Spleen (tissue), 7 donors: ENCODE data around the gene C19orf73.

ENCODE experiments used
- CTCF ChIP-seq, 11 experiments: fragments of 200-600 bp in 7 of 11; fragments of 450-650 bp in 4 of 11; sonication (generic) in 4 of 11; IDR thresholded peaks in 8 of 11; conservative IDR thresholded peaks in 3 of 11; 1 replicate in 7 of 11; 2 replicates in 4 of 11; pipeline versions ENCODE4 v1.4.0 to v1.8.0; 2016 to 2021; ENCODE audit warnings: antibody characterized with exemption in 11 of 11, inconsistent platforms in 4 of 11, mild to moderate bottlenecking in 1 of 11
- POLR2AphosphoS5 ChIP-seq, 3 donors: sonication (generic); formaldehyde crosslinking; IDR thresholded peaks; one replicate each; pipeline ENCODE4 v1.5.1; 2017; ENCODE audit warnings: antibody characterized with exemption in 3 of 3
- donor health status: DM: no; HTN: no; CAD: no; lungs with moderate emphysema.
- donor health status: DM: no; HTN: no; CAD: no.
- donor health status: DM: no; HTN: no; CAD: no.

- TF ChIP-seq CTCF (IDR thresholded peaks at IDR 0.05 in 8 of 11, conservative IDR thresholded peaks at IDR 0.05 in 3 of 11) (no peak), POLR2AphosphoS5 (IDR thresholded peaks at IDR 0.05) (no peak)
These were observed 46.9 kb downstream of the C19orf73 start for GRCh38 chr19:49071860-49072547.
